GM20431 (cell line): ENCODE data around the gene HTN3.
"Not testable (repeated sequence)": the region's sequence is repeated elsewhere in the genome, so short reads cannot be mapped to it uniquely, and the experiment has no call there.

Source experiments
- in situ Hi-C: fragments of 300-500 bp; cut with MseI, MboI; formaldehyde crosslinking; loops from one replicate; pipeline ENCODE4 v1.15.0; 2020; ENCODE audit warnings: low sequenced_read_pairs; ENCODE audit not compliant: unreplicated experiment

Gene HTN3

GRCh38 chr4:70028159-70028558 lies at the start of gene HTN3:
TSS of gene HTN3 (plus strand) at chr4:70028459. CDS start at chr4:70030741, 2,282 bp downstream.
- in situ Hi-C loops: not testable (repeated sequence)

GRCh38 chr4:69984030-69984443 lies 44.2 kb upstream of the HTN3 start:
- in situ Hi-C loops: loop anchor here (25.0 kb wide), 1 partner anchor 1222 kb away; no protein-coding TSS in a partner anchor

- in situ Hi-C loops: loop anchor here (25.0 kb wide), 1 partner anchor 1224 kb away; no protein-coding TSS in a partner anchor
These were observed 41.6 kb upstream of the HTN3 start for GRCh38 chr4:69986663-69987062.

- in situ Hi-C loops: loop anchor here (25.0 kb wide), 1 partner anchor 1229 kb away; no protein-coding TSS in a partner anchor
These were observed 37.2 kb upstream of the HTN3 start for GRCh38 chr4:69991016-69991415.

DNA sequence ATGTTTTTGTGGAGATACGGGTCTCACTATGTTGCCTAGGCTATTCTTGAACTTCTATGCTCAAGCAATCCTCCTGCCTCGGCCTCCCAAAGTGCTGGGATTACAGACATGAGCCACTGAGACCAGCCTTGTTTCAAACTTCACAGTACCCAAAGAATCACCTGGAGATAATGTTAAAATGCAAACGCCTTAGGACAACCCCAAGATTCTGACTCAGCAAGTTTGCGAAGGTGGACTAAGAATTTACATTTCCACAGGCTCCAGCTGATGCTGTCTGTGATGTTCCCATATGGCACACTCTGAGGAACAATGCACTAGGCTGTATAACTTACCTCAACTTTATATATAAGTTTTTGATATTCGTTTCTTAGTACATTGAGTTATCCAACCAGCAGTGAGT lies 33.5 kb upstream of the HTN3 start:
- in situ Hi-C loops: loop anchor here (25.0 kb wide), 1 partner anchor 1232 kb away; no protein-coding TSS in a partner anchor

DNA sequence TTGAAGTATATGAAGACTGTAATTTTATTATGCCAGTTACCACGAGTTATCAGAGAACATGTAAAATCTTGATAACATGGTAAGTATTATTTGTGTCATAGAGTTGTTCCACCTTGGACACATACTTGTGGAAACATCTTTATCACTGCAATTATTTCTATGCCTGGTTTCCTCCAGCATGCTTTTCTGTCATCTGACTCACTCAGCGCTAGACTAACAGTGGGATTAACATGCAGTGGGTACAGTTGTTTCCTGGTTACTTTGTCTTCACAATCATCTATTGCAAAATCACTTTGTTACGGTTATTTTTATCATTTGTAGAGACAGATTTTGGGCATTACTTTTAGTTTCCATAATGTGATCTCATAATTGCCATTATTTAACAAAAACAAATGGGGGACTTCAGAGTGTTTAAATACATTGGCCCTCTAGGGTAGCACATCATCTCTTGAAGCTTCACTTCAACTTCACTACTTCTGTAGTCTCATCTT lies 32.7 kb upstream of the HTN3 start, which contains the start of gene STATH:
Gene STATH, plus strand, starts transcription at position 441 of the 491 bp plus-strand sequence. CDS start 2,472 bp downstream, outside the sequence.
- in situ Hi-C loops: loop anchor here (25.0 kb wide), 1 partner anchor 1233 kb away; no protein-coding TSS in a partner anchor

- in situ Hi-C loops: loop anchor here (25.0 kb wide), 1 partner anchor 1237 kb away; no protein-coding TSS in a partner anchor
These were observed 28.8 kb upstream of the HTN3 start for GRCh38 chr4:69999420-69999819.

GRCh38 chr4:70000711-70001110 lies 27.5 kb upstream of the HTN3 start:
- in situ Hi-C loops: no loop called here

GRCh38 chr4:70002507-70002906 lies 25.8 kb upstream of the HTN3 start:
- in situ Hi-C loops: no loop called here

GRCh38 chr4:70008771-70009170 lies 19.5 kb upstream of the HTN3 start:
- in situ Hi-C loops: no loop called here

DNA sequence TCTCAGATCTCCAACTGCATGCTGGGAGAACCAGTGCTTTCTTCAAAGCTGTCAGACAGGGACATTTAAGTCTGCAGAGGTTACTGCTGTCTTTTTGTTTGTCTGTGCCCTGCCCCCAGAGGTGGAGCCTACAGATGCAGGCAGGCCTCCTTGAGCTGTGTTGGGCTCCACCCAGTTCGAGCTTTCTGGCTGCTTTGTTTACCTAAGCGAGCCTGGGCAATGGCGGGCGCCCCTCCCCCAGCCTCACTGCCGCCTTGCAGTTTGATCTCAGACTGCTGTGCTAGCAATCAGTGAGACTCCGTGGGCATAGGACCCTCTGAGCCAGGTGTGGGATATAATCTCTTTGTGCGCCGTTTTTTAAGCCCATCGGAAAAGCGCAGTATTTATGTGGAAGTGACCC lies 9.3 kb upstream of the HTN3 start:
- in situ Hi-C loops: not testable (repeated sequence)

DNA sequence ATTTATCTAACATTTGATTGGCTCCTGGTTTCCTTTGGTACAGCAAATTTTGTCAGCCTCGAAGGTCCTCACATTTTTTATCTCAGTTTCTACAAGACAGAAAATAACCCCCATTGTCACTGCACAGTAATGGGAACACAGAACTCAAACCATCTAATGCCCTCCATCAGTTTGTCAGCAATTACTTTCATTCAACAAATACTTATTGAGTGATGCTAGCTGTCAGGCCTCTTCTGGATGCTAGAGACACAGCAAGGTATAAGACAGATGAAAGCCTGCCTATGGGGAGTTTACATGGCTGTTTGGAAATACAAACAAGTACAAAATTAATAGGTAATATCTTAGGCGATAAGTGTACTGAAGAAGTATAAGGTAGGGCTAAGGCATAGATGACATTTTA lies 5.0 kb upstream of the HTN3 start:
- in situ Hi-C loops: no loop called here

GRCh38 chr4:70027011-70027410 lies 1.2 kb upstream of the HTN3 start:
- in situ Hi-C loops: no loop called here

DNA sequence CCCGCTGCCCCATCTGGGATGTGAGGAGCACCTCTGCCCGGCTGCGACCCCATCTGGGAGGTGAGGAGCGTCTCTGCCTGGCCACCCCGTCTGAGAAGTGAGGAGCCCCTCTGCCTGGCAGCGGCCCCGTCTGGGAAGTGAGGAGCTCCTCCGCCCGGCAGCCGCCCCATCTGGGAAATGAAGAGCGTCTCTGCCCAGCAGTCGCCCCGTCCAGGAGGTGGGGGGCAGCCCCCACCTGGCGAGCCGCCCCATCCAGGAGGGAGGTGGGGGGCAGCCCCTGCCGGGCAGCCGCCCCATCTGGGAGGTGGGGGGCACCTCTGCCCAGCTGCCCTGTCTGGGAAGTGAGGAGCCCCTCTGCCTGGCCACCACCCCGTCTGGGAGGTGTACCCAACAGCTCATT lies 9.3 kb downstream of the HTN3 start:
- in situ Hi-C loops: not testable (repeated sequence)

DNA sequence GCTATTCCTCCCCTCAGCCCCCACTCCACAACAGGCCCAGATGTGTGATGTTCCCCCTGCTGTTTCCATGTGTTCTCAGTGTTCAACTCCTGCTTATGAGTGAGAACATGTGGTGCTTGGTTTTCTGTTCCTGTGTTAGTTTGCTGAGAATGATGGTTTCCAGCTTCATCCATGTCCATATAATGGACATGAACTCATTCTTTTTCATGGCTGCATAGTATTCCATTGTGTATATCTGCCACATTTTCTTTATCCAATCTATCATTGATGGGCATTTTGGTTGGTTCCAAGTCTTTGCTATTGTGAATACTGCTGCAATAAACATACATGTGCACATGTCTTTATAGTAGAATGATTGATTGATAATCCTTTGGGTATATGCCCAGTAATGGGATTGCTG lies 11.7 kb downstream of the HTN3 start:
- in situ Hi-C loops: not testable (repeated sequence)

DNA sequence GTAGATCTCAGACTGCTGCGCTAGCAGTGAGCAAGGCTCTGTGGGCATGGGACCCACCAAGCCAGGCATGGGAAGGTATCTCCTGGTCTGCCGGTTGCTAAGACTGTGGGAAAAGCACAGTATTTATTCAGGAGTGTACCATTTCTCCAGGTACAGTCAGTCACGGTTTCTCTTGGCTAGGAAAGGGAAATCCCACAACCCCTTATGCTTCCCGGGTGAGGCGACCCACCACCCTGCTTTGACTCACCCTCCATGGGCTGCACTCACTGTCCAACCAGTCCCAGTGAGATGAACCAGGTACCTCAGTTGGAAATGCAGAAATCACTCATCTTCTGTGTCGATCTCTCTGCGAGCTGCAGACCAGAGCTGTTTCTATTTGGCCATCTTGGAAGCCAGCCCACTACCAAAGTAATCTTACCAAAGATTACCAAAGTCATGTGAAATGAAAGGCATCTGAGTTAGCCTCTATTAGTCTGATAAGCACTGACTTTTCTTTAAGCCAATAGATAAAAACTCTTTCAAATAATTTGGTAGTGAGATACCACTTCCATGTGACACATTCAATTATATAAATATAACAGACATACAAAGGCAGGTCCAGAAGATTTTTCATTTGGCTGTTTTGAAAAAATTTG lies 13.5 kb downstream of the HTN3 start:
- in situ Hi-C loops: no loop called here

DNA sequence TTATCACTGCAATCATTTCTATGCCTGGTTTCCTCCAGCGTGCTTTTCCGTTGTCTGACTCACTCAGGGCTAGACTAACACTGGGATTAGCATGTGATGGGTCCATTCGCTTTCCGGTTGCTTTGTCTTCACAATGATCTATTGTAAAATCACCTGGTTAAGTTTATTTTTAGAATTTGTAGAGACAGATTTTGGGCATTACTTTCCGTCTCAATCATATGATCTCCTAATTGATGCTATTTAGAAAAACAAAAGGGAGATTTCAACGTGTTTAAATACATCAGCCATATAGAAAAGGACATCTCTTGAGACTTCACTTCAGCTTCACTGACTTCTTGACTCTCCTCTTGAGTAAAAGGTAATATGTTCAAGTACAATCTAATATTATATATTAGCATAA lies 21.9 kb downstream of the HTN3 start, which contains the start of gene HTN1:
Gene HTN1, plus strand, starts transcription at position 301 of the 400 bp plus-strand sequence. CDS start 2,639 bp downstream, outside the sequence.
- in situ Hi-C loops: not testable (repeated sequence)

DNA sequence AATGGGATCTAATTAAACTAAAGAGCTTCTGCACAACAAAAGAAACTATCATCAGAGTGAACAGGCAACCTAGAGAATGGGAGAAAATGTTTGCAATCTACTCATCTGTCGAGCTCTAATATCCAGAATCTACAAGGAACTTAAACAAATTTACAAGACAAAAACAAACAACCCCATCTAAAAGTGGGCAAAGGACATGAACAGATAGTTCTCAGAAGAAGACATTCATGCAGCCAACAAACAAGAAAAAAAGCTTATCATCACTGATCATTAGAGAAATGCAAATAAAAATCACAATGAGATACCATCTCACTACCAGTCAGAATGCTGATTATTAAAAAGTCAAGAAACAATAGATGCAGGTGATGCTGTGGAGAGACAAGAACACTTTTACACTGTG lies 28.3 kb downstream of the HTN3 start:
- in situ Hi-C loops: not testable (repeated sequence)

DNA sequence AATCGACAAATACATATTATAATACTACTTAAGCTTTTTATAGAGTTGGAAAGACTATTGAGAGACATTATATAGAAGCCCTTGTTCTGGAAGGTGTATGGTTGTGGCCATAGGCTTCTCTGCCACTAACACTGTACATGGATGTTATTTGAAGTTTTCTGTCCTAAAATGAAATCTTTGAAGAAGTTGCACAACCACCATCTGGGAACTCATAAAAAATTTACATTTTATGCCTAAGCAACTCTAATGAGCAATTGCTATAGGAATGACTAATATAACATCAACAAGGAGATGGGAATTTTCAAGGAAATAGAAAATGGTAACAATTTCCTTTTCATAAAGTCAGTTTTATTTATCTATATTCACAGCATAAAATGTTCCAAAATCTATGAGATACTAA lies 29.4 kb downstream of the HTN3 start:
- in situ Hi-C loops: no loop called here

DNA sequence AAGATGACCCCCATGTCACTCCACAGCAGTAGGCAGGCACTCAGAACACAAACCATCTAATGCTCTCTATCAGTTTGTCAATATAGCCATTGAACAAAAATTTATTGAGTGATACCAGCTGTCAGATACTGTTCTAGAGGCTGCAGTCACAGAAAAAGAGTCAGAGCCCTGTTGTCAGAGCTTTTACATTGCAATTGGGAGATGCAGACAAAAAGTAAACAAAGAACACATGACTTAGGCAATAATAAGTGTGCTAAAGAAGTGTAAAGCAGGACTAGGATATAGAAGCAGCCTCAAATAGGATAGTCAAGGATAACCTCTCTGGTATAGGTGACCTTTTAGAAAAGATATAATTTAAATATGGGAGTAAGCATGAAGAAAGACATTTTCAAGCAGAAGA lies 30.9 kb downstream of the HTN3 start:
- in situ Hi-C loops: no loop called here

DNA sequence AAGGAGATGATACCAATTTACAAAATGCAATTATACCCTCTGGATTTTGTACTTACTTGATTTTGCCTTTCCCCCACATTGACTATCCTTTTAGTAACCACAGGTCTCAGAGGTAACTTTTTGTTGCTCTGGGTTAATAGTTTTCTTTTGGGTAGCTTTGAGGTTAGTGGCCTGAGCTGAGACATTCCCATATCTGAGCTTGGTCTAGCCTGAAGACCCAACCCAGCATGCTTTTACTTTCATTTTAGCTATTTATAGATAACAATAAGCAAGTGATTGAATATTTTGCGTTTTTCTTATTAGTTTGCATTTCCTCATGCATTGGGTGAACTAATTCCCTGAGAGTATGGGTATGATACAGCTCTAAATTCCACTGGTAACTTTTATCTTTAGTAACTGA lies 33.7 kb downstream of the HTN3 start:
- in situ Hi-C loops: no loop called here
